Measurements from ENCODE around the gene PUS7. TPM values are rescaled to one million over a fixed set of nuclear protein-coding genes. Genes with fewer than 3 reads are reported as not detected.

PUS7 gene
- total and polyA plus RNA-seq, 2 of the 8 experiments (the other 6 are each of a cell fraction or from before 2014, with no cell fraction given) = 18.9 to 65.2 TPM

DNA sequence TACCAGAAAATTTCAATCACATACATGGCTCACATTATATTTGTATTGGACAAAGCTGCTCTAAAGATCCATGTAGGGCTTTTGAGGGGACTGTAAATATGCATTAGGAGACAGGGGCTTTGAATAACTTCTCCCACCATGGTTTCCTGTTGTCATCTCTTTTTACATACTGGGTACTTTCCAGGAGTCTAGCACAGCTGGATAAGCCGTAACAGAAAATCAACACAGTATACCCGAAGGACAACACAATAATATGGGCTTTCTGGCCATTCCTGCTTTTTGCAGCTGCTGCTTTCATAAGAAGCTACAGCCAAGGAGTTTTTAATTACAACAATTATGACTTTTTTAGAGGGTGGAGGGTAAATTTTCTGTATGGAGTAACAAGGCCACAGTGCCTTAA lies 70.0 kb downstream of the PUS7 start (continued):
- no peak for TF ChIP-seq CHD7 (IDR thresholded peaks at IDR 0.05; ENCODE audit: insufficient replicate concordance, low read length)
- TF ChIP-seq CBX8 (IDR thresholded peaks at IDR 0.05; ENCODE audit: borderline replicate concordance, low read depth, low read length) = no peak
- TF ChIP-seq, protein P1, sequence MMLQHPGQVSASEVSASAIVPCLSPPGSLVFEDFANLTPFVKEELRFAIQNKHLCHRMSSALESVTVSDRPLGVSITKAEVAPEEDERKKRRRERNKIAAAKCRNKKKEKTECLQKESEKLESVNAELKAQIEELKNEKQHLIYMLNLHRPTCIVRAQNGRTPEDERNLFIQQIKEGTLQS (IDR thresholded peaks at IDR 0.05; ENCODE audit: insufficient read depth, low read depth, low read length) = no peak
- no peak for TF ChIP-seq POU5F1 (IDR thresholded peaks at IDR 0.05; ENCODE audit: low read depth, low read length)
- TF ChIP-seq CHD1 (IDR thresholded peaks at IDR 0.05; ENCODE audit: low read depth, low read length) = no peak
- TF ChIP-seq MAFK (IDR thresholded peaks at IDR 0.05; ENCODE audit: low read depth, low read length) = no peak
- TF ChIP-seq SP1 (IDR thresholded peaks at IDR 0.05; ENCODE audit: low read depth, low read length) = no peak
- TF ChIP-seq, protein P2, sequence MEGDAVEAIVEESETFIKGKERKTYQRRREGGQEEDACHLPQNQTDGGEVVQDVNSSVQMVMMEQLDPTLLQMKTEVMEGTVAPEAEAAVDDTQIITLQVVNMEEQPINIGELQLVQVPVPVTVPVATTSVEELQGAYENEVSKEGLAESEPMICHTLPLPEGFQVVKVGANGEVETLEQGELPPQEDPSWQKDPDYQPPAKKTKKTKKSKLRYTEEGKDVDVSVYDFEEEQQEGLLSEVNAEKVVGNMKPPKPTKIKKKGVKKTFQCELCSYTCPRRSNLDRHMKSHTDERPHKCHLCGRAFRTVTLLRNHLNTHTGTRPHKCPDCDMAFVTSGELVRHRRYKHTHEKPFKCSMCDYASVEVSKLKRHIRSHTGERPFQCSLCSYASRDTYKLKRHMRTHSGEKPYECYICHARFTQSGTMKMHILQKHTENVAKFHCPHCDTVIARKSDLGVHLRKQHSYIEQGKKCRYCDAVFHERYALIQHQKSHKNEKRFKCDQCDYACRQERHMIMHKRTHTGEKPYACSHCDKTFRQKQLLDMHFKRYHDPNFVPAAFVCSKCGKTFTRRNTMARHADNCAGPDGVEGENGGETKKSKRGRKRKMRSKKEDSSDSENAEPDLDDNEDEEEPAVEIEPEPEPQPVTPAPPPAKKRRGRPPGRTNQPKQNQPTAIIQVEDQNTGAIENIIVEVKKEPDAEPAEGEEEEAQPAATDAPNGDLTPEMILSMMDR (IDR thresholded peaks at IDR 0.05; ENCODE audit: control extremely low read depth in 1 of 3, insufficient read depth in 1 of 3, low read depth in 1 of 3, low read length in 3 of 3) = no peak
- TF ChIP-seq KDM4A (IDR thresholded peaks at IDR 0.05; ENCODE audit: low read depth, low read length, severe bottlenecking) = no peak
